Measurements from ENCODE around the gene SPNS1.

DNA sequence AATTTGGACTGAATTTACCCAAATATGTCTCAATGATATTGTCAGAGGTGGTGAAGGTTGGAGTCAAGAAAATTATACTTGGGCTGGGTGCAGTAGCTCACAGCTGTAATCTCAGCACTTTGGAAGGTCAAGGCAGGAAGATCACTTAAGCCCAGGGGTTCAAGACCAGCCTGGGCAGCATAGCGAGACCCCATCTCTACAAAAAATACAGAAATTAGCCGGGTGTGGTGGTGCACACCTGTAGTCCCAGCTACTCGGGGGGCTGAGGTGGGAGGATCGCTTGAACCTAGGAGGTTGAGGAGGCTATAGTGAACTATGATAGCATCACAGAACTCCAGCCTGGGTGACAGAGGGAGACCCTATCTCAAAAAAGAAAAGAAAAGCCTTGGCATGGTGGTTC is 51.2 kb downstream of the SPNS1 start:
- TF ChIP-seq, protein P1, sequence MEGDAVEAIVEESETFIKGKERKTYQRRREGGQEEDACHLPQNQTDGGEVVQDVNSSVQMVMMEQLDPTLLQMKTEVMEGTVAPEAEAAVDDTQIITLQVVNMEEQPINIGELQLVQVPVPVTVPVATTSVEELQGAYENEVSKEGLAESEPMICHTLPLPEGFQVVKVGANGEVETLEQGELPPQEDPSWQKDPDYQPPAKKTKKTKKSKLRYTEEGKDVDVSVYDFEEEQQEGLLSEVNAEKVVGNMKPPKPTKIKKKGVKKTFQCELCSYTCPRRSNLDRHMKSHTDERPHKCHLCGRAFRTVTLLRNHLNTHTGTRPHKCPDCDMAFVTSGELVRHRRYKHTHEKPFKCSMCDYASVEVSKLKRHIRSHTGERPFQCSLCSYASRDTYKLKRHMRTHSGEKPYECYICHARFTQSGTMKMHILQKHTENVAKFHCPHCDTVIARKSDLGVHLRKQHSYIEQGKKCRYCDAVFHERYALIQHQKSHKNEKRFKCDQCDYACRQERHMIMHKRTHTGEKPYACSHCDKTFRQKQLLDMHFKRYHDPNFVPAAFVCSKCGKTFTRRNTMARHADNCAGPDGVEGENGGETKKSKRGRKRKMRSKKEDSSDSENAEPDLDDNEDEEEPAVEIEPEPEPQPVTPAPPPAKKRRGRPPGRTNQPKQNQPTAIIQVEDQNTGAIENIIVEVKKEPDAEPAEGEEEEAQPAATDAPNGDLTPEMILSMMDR (conservative IDR thresholded peaks at IDR 0.05): no peak
- no peak for TF ChIP-seq EZH2 (IDR thresholded peaks at IDR 0.05; ENCODE audit: low read depth)

Measured in PC-9 (cell line).